ENCODE results near the gene ETNPPL.

- TF ChIP-seq CTCF (conservative IDR thresholded peaks at IDR 0.05; ENCODE audit: low read depth, low read length) (no peak), EZH2phosphoT487 (IDR thresholded peaks at IDR 0.05; ENCODE audit: borderline replicate concordance, low read length) (no peak), EZH2 (IDR thresholded peaks at IDR 0.05; ENCODE audit: low read length, unreplicated experiment) (no peak)
These were observed 37.4 kb downstream of the ETNPPL start for GRCh38 chr4:108725457-108725856.
